GM12801 (cell line): ENCODE results near the gene TMPRSS3.

Experiments used
- TF ChIP-seq, protein P1 (sequence below): IDR thresholded peaks from one replicate; pipeline ENCODE4 v1.5.1; 2011; ENCODE audit warnings: control low read depth; ENCODE audit not compliant: insufficient read length; ENCODE audit errors: extremely low read depth

Gene TMPRSS3

DNA sequence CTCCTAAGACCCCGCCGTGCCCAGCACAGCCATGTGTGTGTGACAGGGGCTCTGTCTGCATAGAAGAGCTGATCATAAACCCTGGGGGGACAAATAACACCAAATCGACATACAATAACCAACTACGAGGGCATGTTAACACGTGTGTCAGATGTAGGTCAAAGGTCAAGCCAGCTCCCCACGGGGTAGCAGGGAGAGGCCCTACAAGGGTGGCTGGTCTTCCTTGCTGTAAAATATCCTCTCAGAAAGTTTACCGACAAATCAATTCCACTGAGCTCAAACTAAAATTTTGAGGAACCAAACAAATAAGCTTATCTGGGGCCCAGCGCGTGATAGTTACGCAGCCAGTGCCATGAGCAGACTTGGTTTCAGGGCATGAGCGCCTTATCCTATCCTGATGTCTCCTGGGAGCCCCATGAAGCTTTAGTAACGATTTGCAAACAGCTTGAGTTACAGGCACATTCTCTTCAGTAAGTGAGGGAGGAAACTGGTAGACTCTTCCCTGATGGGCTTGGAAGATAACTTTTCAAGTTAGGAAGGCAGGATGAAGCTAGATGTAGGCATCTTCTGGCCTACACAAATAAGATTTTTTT, 2.7 kb upstream of the TMPRSS3 start:
- TF ChIP-seq, protein P1, sequence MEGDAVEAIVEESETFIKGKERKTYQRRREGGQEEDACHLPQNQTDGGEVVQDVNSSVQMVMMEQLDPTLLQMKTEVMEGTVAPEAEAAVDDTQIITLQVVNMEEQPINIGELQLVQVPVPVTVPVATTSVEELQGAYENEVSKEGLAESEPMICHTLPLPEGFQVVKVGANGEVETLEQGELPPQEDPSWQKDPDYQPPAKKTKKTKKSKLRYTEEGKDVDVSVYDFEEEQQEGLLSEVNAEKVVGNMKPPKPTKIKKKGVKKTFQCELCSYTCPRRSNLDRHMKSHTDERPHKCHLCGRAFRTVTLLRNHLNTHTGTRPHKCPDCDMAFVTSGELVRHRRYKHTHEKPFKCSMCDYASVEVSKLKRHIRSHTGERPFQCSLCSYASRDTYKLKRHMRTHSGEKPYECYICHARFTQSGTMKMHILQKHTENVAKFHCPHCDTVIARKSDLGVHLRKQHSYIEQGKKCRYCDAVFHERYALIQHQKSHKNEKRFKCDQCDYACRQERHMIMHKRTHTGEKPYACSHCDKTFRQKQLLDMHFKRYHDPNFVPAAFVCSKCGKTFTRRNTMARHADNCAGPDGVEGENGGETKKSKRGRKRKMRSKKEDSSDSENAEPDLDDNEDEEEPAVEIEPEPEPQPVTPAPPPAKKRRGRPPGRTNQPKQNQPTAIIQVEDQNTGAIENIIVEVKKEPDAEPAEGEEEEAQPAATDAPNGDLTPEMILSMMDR: no peak

DNA sequence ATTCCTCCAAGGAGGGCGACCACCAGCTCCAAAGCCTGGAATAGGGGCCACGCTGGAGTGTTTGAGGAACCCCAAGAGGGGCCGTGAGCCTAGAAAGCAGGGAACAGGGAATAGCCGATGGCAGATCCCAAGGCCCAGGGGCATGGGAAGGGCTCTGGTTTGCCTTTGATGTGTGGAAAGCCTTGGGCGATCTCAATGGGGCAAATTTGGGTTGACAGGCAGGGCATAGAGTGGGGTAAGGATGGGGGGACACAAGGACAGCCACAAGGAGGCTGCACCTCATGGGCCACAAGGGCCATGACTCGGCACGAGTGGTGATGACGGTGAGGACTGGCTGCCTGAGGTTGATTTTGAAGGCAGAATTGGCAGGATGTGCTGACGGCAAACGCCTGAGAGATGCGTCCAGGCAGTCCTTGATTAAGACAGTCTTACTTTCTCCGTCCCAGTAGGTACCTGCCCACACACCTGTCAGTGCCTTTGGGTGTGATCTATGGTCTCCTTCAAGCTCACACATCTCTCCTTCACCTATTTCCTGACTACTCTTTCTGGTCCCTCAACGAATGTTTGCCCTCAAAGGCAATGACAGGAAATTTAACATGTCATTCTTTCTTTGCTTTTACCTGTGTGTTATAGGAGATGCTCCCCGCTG, 2.0 kb upstream of the TMPRSS3 start:
- TF ChIP-seq, protein P1: no peak

DNA sequence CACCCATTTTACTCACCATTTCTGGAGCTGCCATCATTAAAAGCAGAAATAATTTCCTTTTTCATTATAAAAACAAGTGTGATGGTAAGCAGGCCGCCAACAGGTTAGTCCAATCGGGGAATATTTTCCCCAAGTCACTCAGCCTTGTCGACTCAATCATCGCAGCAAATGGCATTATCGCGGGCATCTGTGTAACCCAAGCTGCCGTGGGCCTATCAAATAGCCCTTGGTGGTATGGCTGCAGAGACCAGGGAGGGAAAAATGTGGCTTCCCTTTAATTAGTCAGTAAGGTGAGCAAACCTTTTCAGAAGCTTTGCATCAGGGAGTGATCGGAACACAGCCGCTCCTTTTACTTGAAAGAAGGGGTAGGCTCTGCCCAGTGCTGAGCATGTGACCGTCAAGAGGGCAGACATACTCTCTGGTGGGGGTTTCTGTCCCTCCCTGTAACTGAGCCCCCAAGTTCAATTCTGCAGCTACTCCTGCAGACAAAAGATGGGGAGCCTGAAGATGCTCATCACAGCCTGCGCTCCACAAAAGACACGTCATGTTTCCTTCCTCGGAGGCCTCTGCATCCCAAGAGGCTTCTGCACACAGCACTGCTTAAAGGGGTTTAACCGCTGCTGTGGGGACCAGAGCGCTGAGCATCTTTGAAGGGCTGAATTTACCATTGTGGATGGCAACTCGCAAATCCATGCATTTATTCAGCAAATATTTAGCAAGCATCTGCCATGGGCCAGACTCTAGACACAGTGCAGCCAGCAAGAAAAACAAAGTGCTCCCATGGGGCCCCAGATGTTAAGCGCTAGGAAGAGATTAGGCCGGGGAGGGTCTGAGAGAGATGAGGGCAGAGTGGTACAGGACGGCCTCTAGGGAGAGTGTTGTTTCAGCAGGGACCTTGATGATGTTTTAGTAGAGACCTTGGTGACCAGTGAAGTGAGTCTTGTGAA, 1.2 kb upstream of the TMPRSS3 start:
- TF ChIP-seq, protein P1: no peak

DNA sequence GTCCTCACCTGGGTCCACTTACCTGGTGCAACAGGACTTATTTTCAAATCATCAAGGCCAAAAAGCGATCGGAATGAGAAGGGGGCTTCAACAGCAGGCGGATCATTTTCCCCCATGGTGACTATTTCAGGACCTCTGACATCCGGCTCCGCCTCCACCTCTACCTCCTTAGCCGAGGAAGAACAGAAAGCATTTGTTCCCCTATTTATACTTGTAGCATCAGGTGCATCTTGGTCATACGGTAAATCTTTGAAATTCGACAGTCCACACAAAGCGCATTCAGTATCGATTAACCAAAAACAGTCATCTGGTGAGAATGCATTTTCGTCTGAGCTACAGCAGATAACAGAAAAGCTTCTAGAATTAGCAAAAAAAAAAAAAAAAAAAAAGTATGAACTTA, 550 bp downstream of the TMPRSS3 start:
- TF ChIP-seq, protein P1: no peak

DNA sequence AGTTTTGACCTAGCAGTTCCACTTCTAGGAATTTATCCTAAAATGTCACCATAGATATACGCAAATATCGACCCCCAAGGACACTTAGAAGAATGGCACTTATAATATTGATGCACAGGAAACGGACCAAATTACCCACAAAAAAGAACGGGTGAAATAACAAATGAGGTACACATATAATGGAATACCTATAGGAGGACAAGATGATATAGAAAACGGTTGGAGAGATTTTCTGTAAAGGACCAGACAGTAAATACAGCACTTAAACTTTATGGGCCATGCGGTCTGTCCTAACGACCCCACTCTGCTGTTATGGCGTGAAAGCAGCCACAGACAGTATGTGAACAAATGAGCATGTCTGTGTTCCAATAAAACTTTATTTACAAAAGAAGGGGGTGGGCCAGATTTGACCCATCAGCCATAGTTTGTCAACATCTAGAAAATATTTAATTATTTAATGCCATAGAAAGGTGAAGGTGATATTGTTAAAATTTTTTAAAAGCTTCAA, 2.4 kb downstream of the TMPRSS3 start:
- TF ChIP-seq, protein P1: no peak

DNA sequence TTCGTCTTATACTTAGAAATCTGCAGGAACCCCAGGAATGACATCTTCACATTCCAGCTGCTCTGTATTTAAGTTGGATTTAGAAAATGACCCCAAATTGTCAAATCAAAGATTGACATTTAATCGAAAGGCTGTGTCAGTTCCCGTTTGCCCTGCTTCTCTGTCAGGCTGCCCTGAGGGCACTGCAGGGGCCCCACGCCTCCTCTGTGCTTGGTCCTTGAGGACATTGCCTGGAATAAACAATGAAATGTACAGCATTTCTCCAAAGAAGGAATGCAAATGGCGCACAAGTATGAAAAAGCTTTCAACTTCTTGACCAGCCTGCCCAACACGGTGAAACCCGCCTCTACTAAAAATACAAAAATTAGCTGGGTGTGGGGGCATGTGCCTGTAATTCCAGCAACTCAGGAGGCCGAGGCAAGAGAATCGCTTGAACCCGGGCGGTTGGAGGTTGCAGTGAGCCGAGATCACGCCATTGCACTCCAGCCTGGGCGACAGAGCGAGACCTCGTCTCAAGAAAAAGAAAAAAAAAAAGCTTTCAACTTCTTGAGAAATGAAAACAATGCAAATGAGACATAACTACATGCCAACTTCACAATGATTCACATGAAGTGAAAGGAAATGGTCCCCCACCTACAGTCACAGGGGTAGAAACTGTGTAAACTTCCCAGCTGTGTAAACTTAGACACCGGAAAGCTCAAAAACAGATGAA, 3.0 kb downstream of the TMPRSS3 start:
- TF ChIP-seq, protein P1: no peak
